GM19372 (cell line): ENCODE measurements around the gene ZACN.

Source experiments
- ATAC-seq: cut with Tn5 transposase; IDR thresholded peaks from one replicate; pipeline ENCODE4 v1.9.1; 2021; ENCODE audit warnings: mild to moderate bottlenecking, low read depth, moderate library complexity; ENCODE audit not compliant: unreplicated experiment

Gene ZACN

GRCh38 chr17:76080768-76081287 is 1.8 kb downstream of the ZACN start:
- ATAC-seq, result no peak

- no peak for ATAC-seq
Measured at GRCh38 chr17:76081295-76082210, 2.6 kb downstream of the ZACN start.

DNA sequence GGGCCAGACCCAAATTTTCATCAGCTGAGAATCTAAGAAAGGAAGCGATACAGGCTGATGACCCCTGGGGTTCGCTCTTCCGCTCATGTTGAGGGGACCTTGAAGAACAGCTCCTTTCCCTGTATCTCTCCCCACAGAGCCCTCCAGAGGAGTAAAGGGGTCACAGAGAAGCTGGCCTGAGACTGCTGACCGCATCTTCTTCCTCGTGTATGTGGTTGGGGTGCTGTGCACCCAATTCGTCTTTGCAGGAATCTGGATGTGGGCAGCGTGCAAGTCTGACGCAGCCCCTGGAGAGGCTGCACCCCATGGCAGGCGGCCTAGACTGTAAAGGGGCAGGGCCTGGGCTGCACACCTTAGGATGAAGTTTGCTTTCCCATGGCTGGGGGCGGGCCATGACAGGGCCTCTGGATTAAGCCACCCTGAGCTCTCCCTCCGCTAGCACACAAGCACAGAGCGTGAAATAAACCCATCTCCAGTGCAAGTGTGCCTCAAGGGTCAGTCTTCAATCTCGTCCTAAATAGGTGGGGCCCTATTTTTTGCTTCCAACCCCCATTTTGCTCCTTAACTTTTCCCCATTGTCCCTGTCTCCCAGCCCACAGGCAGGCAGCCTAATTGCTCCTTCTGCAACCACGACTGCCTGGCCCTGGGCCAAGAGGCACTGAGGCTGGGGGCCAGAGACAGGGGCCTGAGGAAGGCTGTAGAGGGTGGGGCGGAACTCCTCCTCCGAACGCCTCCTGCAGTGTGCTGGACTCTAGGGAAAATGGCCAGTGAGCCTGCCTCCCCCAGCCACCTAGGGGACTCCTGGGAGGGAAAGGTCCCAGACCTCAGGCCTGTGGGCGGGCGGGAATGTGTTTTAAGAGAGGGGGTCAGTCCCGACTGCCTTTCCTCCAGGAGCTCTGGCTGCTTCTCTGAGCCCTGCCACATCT is 3.6 kb downstream of the ZACN start:
- no peak for ATAC-seq

DNA sequence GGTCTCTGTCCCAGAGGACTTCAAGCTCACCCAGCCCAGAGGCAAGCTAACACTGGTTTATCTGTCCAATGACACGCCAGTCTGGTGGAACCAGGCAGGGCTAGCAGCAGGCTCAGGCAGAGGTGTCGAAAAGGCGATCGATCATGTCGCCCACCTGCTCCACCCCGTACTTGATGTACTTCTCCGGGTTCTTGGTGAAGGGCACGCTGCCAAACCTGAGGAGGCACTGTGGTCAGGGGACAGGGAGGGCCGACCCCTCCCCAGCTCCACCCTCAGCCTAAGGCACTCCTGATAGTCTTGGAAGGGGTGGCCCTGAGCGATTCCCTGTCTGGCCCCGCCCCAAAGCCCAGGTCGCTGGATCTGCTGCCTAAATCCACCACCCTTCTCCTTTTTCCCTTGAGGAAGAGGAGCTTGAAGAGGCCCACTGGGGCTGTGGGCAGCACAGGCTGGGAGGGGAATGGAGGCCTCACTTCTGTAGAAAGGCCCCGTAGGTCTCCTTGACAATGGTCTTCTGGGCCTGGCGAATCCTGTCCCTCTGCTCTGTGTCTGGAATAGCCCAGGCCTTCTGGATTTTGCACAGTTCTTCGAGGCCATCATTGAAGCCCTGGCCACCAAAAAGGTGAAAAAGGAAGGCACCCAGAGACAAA is 4.7 kb downstream of the ZACN start:
- no peak for ATAC-seq

GRCh38 chr17:76085066-76085730 is 6.2 kb downstream of the ZACN start:
- no peak for ATAC-seq

- no peak for ATAC-seq
Measured at GRCh38 chr17:76085731-76086366, 6.9 kb downstream of the ZACN start.

GRCh38 chr17:76086384-76086783 is 7.4 kb downstream of the ZACN start:
- no peak for ATAC-seq

DNA sequence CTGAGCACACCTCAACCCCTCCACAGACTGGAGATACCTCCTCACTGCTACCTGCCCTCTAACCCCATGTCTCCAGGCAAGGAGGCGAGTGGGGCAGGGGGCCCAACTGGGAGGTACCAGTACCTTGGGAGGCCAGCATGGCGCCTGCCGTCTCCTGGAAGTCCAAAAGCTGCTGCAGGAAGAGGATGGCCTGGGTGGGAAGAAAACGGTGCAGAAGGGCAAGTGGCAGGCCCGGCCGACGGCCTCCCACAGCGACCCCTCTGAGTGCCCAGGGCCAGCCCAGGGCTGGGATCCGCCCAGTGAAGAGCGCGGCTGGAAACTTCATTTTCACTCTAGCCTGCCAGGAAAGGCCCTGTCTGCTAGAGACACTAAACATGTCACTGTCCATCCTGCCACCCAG is 8.5 kb downstream of the ZACN start:
- ATAC-seq, result no peak

DNA sequence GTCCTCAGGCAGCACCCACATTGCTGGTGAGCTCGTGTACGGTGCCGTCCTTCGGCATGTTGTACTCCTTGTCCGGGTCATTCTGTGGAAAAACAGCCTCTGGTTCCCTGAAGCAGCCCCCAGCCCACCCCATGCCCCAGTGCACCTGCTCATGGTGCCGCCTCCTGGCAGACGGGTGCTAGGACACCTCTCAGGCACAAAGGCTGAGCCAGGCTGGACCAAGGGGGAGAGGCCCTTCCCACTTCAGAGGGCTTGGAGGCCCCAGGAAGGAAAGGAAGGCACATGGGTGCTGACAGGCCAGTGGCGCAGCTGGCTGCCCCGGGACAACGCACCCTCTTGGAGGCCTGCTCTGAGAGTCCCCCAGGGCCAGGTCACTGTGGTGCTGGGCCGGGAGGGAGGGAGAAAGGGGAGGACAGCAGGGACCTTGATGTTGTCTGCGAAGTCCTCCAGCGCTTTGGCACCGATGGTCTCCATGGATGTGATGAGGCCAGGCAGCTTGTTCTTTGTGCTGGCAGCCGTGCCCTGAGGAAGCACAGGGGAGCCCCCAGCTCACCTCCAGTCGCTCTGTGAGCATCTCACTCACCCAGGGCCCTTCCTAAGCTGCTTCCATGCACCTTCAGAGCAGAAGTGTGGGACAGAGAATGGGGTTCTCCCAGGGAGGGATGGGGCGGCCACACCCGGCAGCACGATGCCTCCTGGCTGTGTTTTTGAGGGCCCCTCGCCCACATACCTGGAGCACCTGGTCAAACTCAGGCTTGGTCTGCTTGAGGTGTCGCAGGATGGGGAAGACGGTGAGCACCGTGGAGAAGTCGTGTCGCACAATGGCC is 9.3 kb downstream of the ZACN start:
- ATAC-seq, result no peak

DNA sequence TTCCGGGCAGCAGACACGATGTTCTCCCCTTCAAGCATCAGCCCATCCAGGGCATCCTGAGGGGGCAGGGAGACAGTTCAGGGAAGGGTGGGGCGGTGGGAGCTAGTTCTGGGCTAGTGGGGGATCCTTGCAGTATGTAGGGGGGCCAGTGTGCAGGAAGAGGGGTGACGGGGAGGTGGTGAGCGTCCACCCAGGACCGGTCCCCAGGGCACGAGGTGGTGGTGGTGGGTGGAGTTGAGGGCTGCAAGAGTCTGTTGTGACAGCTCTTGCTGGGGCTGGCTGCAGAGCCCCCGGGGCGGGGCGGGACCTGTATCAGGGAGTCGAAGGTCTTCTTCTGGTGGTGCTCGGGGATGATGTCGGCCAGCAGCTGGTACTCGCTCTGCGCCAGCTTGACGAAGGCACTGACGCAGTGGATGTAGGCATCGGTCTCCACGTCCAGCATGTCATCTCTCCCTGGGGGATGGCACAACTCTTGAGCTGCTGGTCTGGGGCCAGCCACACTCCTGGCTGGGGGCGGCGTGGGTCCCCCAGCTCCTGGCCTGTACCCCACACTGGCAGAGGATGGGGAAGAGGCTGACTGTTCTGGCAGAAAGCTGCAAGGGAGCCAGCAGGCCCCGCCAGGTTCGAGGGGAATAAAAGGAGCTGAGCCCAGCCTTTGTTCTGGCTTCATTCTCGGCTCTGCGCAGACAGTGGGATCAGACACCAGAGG is 10.0 kb downstream of the ZACN start:
- ATAC-seq, result no peak

GRCh38 chr17:76089680-76090516 is 10.9 kb downstream of the ZACN start:
- ATAC-seq, result no peak

GRCh38 chr17:76090517-76091129 is 11.6 kb downstream of the ZACN start:
- ATAC-seq, result no peak

DNA sequence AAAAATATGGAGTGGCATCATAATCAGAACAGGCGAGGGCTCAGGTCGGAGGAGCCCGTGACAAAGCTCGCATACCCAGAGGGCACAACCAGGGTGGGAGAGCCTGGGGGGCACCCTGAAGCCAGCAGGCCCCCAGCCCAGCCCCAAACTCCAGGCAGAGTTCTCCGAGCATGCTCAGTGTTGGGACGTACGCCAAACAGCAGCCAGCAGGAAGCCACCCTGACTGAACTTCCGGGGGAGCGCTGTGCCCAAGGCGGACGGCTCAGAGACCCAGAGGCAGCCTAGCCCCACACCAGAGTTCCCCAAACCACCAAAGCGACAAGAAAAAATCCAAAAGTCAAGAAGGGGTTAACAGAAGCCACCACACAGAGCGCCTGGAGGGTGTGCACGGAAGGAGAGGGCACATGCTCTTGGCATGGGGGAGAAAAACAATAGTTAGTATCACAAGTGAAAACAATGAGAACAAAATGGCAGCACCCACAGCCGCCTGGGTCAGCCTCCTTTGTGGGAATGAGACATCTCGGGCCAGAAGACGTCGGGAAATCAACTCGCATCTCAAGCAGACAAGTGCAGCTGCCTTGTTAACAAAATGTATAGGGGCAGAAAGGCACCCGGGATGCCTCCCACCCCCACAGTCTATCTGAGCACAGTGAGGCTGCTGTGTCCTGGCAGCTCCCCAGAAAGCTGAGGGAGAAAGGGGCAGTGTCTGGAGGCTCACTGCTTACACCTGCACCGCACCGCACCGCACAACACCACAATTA is 12.7 kb downstream of the ZACN start:
- no peak for ATAC-seq

GRCh38 chr17:76092526-76093413 is 13.8 kb downstream of the ZACN start:
- no peak for ATAC-seq

- no peak for ATAC-seq
Measured at GRCh38 chr17:76094046-76094445, 15.1 kb downstream of the ZACN start.
